NCI-H2029 treated with DMSO at 0.1 percent for 48 hours (cell line): ENCODE data around the gene SLC26A1.

Experiments
- DNase-seq: peaks from one replicate; lab custom pipeline; 2025; lab: John Stamatoyannopoulos, UW

SLC26A1 gene

GRCh38 chr4:1029529-1029928 lies 36.3 kb upstream of the SLC26A1 start:
- no peak for DNase-seq

- DNase-seq: no peak
Measured at GRCh38 chr4:1028574-1029220, 35.5 kb upstream of the SLC26A1 start.

- no peak for DNase-seq
Measured at GRCh38 chr4:1027915-1028238, 34.7 kb upstream of the SLC26A1 start.

- DNase-seq: no peak
Measured at GRCh38 chr4:1027219-1027914, 34.2 kb upstream of the SLC26A1 start.

- DNase-seq: no peak
Measured at GRCh38 chr4:1026115-1026514, 32.9 kb upstream of the SLC26A1 start.

GRCh38 chr4:1024882-1025545 lies 31.8 kb upstream of the SLC26A1 start:
- no peak for DNase-seq

- no peak for DNase-seq
Measured at GRCh38 chr4:1023895-1024740, 30.9 kb upstream of the SLC26A1 start.

GRCh38 chr4:1023075-1023640 lies 30.0 kb upstream of the SLC26A1 start:
- no peak for DNase-seq

- no peak for DNase-seq
Measured at GRCh38 chr4:1022739-1023066, 29.5 kb upstream of the SLC26A1 start.

- DNase-seq: no peak
Measured at GRCh38 chr4:1022051-1022738, 29.0 kb upstream of the SLC26A1 start.

- DNase-seq: no peak
Measured at GRCh38 chr4:1021386-1022050, 28.3 kb upstream of the SLC26A1 start.

GRCh38 chr4:1019729-1020470 lies 26.7 kb upstream of the SLC26A1 start:
- DNase-seq: no peak

- no peak for DNase-seq
Measured at GRCh38 chr4:1019320-1019719, 26.1 kb upstream of the SLC26A1 start.

GRCh38 chr4:1018147-1019020 lies 25.2 kb upstream of the SLC26A1 start:
- DNase-seq: no peak

- no peak for DNase-seq
Measured at GRCh38 chr4:1017706-1018105, 24.5 kb upstream of the SLC26A1 start.

- DNase-seq: no peak
Measured at GRCh38 chr4:1017211-1017610, 24.0 kb upstream of the SLC26A1 start.

- no peak for DNase-seq
Measured at GRCh38 chr4:1015746-1016145, 22.5 kb upstream of the SLC26A1 start.

- no peak for DNase-seq
Measured at GRCh38 chr4:1015179-1015578, 22.0 kb upstream of the SLC26A1 start.
